UCSD-AML1 (cell line): ENCODE data around the gene CD63.

ENCODE experiments used
- DNase-seq: peaks from one replicate; lab custom pipeline; 2025; ENCODE audit not compliant: unreplicated experiment; lab: John Stamatoyannopoulos, UW

The CD63 gene

GRCh38 chr12:55741931-55742680, 13.3 kb upstream of the CD63 start:
- no peak for DNase-seq

GRCh38 chr12:55739025-55739378, 10.2 kb upstream of the CD63 start:
- DNase-seq, result no peak

GRCh38 chr12:55738123-55739024, 9.6 kb upstream of the CD63 start:
- peak; percentile 84 for DNase-seq

GRCh38 chr12:55737581-55738122, 8.8 kb upstream of the CD63 start:
- no peak for DNase-seq

- peak; percentile 80 for DNase-seq
Measured at GRCh38 chr12:55736780-55737580, 8.2 kb upstream of the CD63 start.

- DNase-seq, result no peak
Measured at GRCh38 chr12:55736076-55736475, 7.3 kb upstream of the CD63 start.

GRCh38 chr12:55734595-55734994, 5.8 kb upstream of the CD63 start:
- DNase-seq, result no peak

GRCh38 chr12:55733858-55734257, 5.0 kb upstream of the CD63 start:
- no peak for DNase-seq

- no peak for DNase-seq
Measured at GRCh38 chr12:55733021-55733555, 4.3 kb upstream of the CD63 start.

GRCh38 chr12:55732288-55732687, 3.5 kb upstream of the CD63 start:
- no peak for DNase-seq

GRCh38 chr12:55729819-55730818, 1.3 kb upstream of the CD63 start:
- DNase-seq, result peak; percentile 85

- DNase-seq, result peak; percentile 83
Measured at GRCh38 chr12:55728186-55728938, 447 bp downstream of the CD63 start.

GRCh38 chr12:55727643-55728185, 1.1 kb downstream of the CD63 start:
- peak; percentile 41 for DNase-seq

- DNase-seq, result no peak
Measured at GRCh38 chr12:55726971-55727370, 1.8 kb downstream of the CD63 start.

GRCh38 chr12:55725556-55725955, 3.3 kb downstream of the CD63 start:
- DNase-seq, result no peak

GRCh38 chr12:55724940-55725309, 3.9 kb downstream of the CD63 start:
- DNase-seq, result no peak

GRCh38 chr12:55724226-55724939, 4.4 kb downstream of the CD63 start:
- peak; percentile 74 for DNase-seq
